ENCODE measurements around the gene CLCN1.

GRCh38 chr7:143354376-143354775, 38.5 kb downstream of the CLCN1 start:
- no peak for TF ChIP-seq CTCF (conservative IDR thresholded peaks at IDR 0.05; ENCODE audit: low read depth, low read length)
- no peak for TF ChIP-seq EZH2 (IDR thresholded peaks at IDR 0.05; ENCODE audit: borderline replicate concordance, low read depth, low read length, poor library complexity, severe bottlenecking)

All from A673 (cell line).